MM.1S (cell line): ENCODE results near the gene SRSF7.

Experiments used
- CTCF ChIP-seq: fragments of 300-600 bp; sonication (generic); IDR thresholded peaks from 2 replicates; pipeline ENCODE4 v1.5.1; 2016; ENCODE audit warnings: antibody characterized with exemption, low read length, mixed read lengths
- EZH2 ChIP-seq: fragments of 300-600 bp; sonication (generic); optimal IDR thresholded peaks from 2 replicates; pipeline ENCODE3; 2017; ENCODE audit warnings: low read depth, mild to moderate bottlenecking, antibody characterized with exemption, low read length, mixed read lengths
- EZH2phosphoT487 ChIP-seq: fragments of 300-600 bp; sonication (generic); IDR thresholded peaks from 2 replicates; pipeline ENCODE4 v1.6.1; 2018; ENCODE audit warnings: antibody characterized with exemption, low read length

- no peak for TF ChIP-seq EZH2phosphoT487
- no peak for TF ChIP-seq CTCF
- no peak for TF ChIP-seq EZH2
Measured at GRCh38 chr2:38788306-38788705, 37.1 kb upstream of the SRSF7 start.
